ENCODE data around the gene ADAM10. TPM values are rescaled to one million over a fixed set of nuclear protein-coding genes. Genes with fewer than 3 reads are reported as not detected.

The ADAM10 gene
- total and polyA plus RNA-seq, 8 donors = 6.1 to 96.2 (median 32.2) TPM

- 88 to 90% methylated on average over 4 of the region's 4 CpGs for WGBS, 2 donors
- FAIRE-seq (no peak), DNase-seq (no peak), ATAC-seq (no peak)
- Histone ChIP-seq H3K27me3 (no peaks in the 10 kb centered on the region), H3K27ac (no peak overlapping the region), H3K9me3 (no peaks in the 10 kb centered on the region), H3K4me1 (peaks cover 0 to 10% (median 0%) of the 10 kb centered on the region in 3 donors), H3K36me3 (peaks cover 0 to 8% (median 0%) of the 10 kb centered on the region in 3 donors), H3K4me3 (no peak overlapping the region)
- intact Hi-C loops (cut with DNase I) = no loop called here
- TF ChIP-seq CTCF (IDR thresholded peaks at IDR 0.05) = no peak
These were observed 150.7 kb downstream of the ADAM10 start for GRCh38 chr15:58598829-58599210.

- 91 to 97% methylated on average over 4 of the region's 4 CpGs for WGBS, 2 donors
These were observed 151.3 kb downstream of the ADAM10 start for GRCh38 chr15:58597943-58598828.

DNA sequence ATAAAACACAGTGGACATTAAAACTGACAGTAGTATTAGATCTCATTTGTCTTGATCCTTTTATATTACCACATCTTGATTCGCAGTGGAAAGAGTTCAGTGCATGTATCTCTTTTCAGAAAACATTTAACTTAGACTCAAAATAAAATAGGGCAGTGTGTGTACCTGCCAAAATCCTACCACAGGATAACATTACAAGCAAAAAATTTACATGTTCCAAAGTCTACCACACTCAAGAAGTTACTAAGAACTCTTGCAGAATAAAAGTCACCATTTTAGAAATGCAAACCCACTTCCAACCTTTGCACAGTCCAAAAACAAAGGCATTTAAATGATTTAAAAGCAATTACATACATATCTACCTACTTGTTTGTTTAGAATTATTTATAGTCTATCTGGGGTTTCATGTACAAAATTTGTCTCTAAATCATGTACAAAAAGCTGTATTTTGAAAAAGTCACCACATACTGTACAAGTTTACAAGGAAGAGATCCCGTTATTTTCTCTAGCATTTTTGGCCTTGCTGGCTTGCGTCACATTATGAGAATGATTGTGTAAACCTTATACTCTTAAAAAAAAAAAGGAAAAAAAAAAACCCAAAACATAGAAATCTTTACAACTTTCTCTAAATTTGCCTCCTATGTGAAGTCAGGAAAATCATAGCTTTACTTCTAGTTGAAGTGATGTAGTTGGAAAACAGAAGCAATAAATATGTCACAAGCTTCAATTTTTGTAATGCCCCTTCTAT lies 153.8 kb downstream of the ADAM10 start:
- FAIRE-seq = no peak
- no peak for TF ChIP-seq CTCF (IDR thresholded peaks at IDR 0.05)
- no peak overlapping the region for H3K27ac ChIP-seq
- H3K4me1 ChIP-seq = peaks cover 0 to 10% (median 0%) of the 10 kb centered on the region in 3 donors
- H3K27me3 ChIP-seq = no peaks in the 10 kb centered on the region
- peaks cover 0 to 8% (median 0%) of the 10 kb centered on the region in 3 donors for H3K36me3 ChIP-seq
- DNase-seq = no peak
- no peaks in the 10 kb centered on the region for H3K9me3 ChIP-seq
- no peak overlapping the region for H3K4me3 ChIP-seq
- WGBS, 2 donors = 59 to 63% methylated on average over 3 of the region's 3 CpGs
- ATAC-seq = no peak
- intact Hi-C loops (cut with DNase I) = no loop called here

More at GRCh38 chr15:58597943-58598828, 151.3 kb downstream of the ADAM10 start:
- intact Hi-C loops (cut with DNase I) = no loop called here
- no peak for TF ChIP-seq CTCF (IDR thresholded peaks at IDR 0.05)
- H3K4me1 ChIP-seq = peaks cover 0 to 10% (median 0%) of the 10 kb centered on the region in 3 donors
- peaks cover 0 to 8% (median 0%) of the 10 kb centered on the region in 3 donors for H3K36me3 ChIP-seq
- DNase-seq (no peak), ATAC-seq (peak in 1 of 4 donors; percentile 35), FAIRE-seq (peak; percentile 49)
- no peaks in the 10 kb centered on the region for H3K9me3 ChIP-seq
- no peaks in the 10 kb centered on the region for H3K27me3 ChIP-seq
- H3K4me3 ChIP-seq = no peak overlapping the region
- H3K27ac ChIP-seq = no peak overlapping the region

DNA sequence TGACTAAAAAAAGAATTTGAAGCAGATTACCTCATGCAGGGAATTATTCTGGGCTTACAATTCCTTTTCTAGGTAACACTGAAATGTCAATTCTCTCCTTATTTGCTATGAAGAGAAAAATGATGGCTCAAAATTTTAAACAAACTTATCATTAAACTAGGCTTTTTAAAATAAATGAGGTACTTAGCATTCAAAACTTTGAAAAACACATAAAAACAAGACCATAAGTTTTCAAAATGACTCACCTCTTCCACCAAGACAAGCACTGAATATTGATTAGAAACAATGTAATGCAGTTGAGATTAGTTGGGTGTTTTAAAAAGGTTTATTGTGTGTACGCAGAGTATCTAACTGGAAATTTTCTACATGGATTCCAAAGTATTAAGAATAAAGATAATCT lies 154.6 kb downstream of the ADAM10 start:
- no peak overlapping the region for H3K27ac ChIP-seq
- no peaks in the 10 kb centered on the region for H3K9me3 ChIP-seq
- FAIRE-seq (no peak), ATAC-seq (no peak), DNase-seq (no peak)
- H3K27me3 ChIP-seq = no peaks in the 10 kb centered on the region
- H3K4me3 ChIP-seq = no peak overlapping the region
- 79 to 87% methylated on average over 1 of the region's 1 CpG for WGBS, 2 donors
- no peak for TF ChIP-seq CTCF (IDR thresholded peaks at IDR 0.05)
- peaks cover 0 to 8% (median 0%) of the 10 kb centered on the region in 3 donors for H3K36me3 ChIP-seq
- H3K4me1 ChIP-seq = peaks cover 0 to 10% (median 0%) of the 10 kb centered on the region in 3 donors
- intact Hi-C loops (cut with DNase I) = no loop called here

Measured in pancreas (tissue), 10 donors.